ENCODE data around the gene DDIT3.

GRCh38 chr12:57564178-57564740 lies 43.9 kb upstream of the DDIT3 start:
- no peak for TF ChIP-seq POLR2A (IDR thresholded peaks at IDR 0.05)
- no peak for TF ChIP-seq CTCF (IDR thresholded peaks at IDR 0.05)

Data from heart left ventricle (tissue), 13 donors.